Activated effector memory CD4-positive, alpha-beta T cell treated with anti-CD3 and anti-CD28 coated beads, Interleukin-2, amount 50 U/mL, for 16 hours (primary cell): Measurements from ENCODE around the gene SMCHD1.
"Not testable (repeated sequence)": the region's sequence is repeated elsewhere in the genome, so short reads cannot be mapped to it uniquely, and the experiment has no call there.

ENCODE experiments used
- DNase-seq: peaks from one replicate; pipeline ENCODE4 v3.0.0-alpha.2; 2020

The SMCHD1 gene

DNA sequence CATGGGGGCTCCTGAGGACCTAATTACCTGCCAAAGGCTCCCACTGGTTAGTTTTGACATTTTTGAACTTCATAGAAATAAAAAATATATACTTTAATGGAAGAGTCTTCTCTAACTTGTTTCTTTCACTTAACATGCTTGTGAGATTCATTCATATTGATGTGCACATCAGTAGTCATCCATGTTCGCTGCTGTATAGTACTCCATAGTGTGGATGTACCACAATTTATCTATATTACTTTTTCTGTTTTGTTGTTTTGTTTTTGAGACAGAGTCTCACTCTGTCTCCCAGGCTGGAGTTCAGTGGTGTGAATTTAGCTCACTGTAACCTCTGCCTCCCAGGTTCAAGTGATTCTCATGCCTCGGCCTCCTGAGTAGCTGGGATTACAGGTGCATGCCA, 168.4 kb downstream of the SMCHD1 start:
- no peak for DNase-seq

DNA sequence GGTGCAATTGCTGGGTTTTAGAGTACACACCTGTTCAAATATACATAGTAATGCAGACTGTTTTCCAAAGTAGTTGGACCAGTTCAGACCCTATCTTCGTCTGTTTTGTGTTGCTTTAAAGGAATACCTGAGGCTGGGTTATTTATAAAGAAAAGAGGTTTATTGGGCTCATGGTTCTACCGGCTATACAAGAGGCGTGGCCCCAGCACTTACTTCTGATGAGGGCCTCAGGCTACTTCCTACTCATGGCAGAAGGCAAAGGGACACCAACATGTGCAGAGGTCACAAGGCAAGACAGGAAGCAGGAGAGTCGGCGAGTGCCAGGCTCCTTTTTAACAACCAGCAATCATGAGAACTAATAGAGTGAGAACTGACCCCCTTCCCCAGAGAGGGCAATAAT, 169.3 kb downstream of the SMCHD1 start:
- no peak for DNase-seq

- no peak for DNase-seq
These were observed 170.2 kb downstream of the SMCHD1 start for GRCh38 chr18:2825613-2826175.

DNA sequence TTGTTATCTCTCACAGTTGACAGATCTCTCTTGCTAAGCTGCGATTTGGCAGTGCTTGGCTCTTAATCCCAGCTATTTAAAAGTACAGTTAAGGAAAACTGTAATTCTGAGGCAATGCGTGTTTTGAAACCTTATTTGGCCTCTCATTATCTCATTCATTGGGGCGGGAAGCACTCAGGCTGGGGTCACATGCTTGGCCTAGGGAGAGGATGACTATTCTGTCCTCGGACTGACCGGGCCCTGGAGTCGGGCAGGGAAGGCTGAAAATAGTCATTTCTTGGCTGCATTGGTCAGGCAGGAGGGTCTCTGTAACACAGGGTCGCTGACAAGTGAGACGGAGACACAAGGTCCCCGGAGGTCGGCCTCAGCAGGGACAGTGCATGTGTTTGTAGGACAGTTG, 171.1 kb downstream of the SMCHD1 start:
- no peak for DNase-seq

DNA sequence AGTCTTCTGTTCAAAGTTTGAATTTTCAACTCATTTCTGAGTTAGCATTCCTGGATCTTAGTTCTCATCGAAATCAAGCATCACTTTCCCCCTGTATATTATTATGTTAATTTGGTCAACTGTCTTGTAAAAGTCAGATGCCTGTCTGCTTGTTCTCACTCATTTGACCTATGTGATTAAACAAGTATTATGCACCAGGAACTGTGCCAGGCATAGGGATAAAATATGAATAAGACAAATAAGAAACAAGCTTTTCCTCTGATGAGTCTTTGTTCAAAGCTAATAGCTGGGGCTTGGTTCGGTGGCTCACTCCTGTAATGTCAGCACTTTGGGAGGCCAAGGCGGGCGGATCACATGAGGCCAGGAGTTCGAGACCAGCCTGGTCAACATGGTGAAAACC, 171.5 kb downstream of the SMCHD1 start:
- no peak for DNase-seq

GRCh38 chr18:2836118-2836517, 180.6 kb downstream of the SMCHD1 start:
- DNase-seq, result not testable (repeated sequence)

DNA sequence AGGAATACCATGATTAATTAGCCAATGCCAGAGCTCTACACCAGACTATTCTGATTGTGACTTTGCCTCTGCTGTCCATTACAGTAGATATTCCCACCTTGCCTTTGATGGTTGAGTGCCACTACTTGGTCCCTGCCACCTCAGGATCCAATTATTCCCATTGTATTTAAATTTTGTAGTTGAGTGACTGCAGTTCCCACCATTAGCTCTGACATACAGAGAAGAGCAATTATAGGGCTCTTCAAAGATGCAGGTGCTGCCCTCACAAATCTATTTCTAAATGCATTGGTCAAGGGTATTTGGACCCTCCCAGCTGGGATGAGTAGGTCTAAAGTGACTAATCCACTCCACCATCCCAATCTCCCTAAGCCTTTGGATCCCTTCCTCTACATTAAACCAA, 181.8 kb downstream of the SMCHD1 start:
- not testable (repeated sequence) for DNase-seq

DNA sequence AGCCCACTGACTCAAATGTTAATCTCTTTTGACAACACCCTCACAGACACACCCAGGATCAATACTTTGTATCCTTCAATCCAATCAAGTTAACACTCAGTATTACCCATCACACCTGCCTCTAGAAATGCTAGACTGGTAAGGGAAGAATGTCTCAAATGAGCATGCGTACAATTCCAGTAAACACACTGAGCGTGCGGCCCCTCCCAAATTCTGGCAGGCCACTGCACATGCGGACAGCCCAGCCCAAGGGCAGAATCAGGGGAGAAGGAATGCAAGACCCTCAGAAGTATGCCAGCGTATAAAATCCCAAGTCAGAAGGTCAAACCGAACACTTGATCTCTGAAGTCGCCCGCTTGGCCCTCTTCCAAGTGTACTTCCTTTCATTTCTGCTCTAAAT, 183.7 kb downstream of the SMCHD1 start:
- DNase-seq, result no peak

GRCh38 chr18:2840521-2840920, 185.0 kb downstream of the SMCHD1 start:
- DNase-seq, result no peak

DNA sequence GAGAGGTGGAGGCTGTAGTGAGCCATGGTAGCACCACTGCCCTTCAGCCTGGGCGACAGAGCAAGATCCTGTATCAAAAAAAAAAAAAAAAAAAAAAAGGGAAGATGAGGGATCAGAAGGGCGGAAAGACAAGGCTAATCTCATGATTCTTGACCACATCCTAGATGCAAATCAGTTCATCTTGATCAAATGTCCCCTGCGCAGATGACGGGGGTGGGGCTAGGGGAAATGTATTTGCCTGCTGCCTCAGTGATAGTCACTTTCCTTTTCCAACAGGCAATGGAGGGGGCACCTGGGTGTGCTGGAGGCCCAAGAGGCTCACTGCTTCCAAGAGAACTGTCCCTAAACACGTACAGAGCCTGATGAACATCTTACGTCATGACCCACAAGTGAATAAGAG, 187.6 kb downstream of the SMCHD1 start:
- no peak for DNase-seq

- DNase-seq, result no peak
These were observed 189.6 kb downstream of the SMCHD1 start for GRCh38 chr18:2845172-2845571.

- DNase-seq, result peak; percentile 75
These were observed 191.2 kb downstream of the SMCHD1 start, which contains the start of gene EMILIN2 for GRCh38 chr18:2846636-2847316. Gene EMILIN2, plus strand, starts transcription at chr18:2847006. Its CDS starts 183 bp downstream, at chr18:2847189.

- peak; percentile 70 for DNase-seq
These were observed 192.1 kb downstream of the SMCHD1 start for GRCh38 chr18:2847317-2848246.

DNA sequence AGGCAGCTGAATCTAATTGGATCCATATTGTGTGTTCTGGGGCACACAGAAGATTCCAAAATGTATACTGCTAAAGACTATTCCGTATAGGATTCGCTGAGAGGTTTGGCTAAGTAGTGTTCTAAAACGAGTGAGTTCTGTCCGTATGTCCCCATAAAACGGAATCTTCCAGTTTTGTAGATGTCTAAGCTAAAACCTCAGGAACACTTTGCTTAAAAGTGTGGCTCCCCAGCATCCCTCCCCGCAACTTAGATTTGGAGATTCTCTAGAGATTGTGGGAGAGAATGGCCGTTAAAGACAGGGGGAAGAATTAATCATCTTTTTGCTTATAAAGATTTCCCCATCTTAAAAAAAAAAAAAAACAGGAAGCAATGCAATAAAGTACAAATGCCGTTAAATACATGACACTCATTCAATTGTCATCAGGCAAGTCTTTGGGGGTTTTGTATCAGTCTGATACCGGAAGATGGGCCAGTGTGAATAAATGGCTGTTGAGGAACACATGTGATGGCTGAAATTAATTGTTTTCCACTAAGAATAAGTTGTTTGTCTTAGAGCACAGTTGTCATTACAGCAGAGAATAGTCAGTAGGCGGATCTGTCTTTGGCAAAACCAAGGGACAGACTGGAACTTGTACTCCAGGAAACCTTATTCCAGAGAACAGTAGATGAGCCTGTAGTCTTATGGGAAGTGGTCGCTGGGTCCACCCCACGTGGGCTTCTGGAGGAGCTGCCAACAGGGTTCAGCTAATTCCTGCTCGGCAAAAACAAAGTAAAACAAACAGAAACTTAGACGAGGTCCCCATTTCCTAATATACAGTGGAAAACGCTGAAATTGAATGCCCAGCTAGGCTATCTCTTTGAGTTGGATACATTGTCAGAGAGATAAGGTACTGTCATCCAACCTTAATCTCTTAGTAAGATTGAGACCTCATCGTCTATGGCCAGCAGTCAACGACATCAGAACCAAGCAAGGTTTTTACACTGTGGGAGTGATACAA, 193.0 kb downstream of the SMCHD1 start:
- no peak for DNase-seq

DNA sequence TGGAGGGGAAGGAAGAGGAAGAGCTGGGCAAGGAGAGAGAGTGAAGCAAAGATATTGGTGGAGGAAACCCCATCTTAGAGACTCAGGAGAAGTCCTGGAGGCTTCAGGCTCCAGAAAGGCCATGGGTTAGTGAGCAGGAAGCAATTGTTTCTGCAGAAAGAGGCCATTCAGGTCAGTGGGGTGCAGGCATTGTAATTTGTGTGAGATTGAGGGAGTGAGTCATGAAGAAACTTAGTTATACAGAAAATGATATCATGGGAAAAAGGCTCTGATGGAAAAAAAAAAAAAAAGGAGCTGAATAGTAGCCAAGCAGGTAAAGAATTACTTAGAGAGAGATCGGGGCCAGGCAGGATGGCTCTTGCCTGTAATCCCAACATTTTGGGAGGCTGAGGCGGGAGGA, 195.3 kb downstream of the SMCHD1 start:
- no peak for DNase-seq

DNA sequence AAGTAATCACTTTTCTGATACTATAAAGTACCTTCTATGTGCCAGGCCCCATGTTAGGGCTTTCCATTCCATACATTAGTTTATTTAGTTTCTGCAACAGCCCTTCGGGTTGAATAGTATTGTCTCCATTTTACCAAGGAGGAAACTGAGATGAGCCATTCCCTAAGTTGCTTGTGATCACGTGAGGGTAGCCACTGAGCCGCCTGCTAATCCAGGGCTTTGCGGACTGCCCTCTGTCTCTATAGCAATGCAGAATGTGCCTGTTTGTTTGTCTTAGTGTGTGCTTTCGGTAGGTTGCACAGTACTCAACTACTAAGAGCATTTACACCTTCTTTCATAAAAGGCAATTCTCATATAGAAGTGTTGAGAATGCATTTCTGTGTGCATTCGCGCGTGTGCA, 196.2 kb downstream of the SMCHD1 start:
- DNase-seq, result no peak

- DNase-seq, result not testable (repeated sequence)
These were observed 196.9 kb downstream of the SMCHD1 start for GRCh38 chr18:2852460-2852859.

DNA sequence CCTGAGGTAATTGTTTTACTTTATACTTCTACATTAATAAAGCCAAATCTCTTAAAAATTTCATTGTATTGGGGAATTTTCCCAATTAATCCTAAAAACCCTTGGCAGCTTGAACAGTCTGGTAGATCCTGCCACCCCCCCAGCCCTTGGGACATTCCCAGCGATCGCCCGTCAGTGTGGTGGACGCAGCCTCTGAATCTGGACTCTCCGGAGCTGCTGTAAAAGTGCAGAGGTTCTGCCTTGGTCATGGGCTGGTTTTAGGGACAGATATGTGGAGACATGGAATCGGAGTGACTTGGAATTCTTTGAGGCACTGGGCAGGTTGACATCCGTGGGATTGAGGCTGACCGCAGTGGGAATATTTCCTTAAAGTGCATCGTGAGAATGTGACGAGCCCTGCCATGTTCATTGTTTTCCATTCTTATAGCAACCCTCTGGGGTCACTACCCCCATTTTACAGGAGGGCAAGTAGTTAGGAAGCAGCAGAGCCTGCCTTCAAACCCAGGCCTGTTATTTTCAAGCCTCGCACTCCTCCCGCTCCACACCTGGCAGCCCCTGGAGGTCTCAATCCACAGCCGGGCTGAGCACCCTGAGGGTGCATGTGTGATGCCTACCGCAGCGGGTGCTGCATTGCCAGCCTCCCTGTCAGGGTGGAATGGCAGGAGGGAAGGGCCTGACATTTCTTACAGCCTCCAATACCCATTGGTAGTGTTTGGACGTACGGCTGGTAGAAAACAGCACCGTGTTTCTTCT, 197.8 kb downstream of the SMCHD1 start:
- no peak for DNase-seq

DNA sequence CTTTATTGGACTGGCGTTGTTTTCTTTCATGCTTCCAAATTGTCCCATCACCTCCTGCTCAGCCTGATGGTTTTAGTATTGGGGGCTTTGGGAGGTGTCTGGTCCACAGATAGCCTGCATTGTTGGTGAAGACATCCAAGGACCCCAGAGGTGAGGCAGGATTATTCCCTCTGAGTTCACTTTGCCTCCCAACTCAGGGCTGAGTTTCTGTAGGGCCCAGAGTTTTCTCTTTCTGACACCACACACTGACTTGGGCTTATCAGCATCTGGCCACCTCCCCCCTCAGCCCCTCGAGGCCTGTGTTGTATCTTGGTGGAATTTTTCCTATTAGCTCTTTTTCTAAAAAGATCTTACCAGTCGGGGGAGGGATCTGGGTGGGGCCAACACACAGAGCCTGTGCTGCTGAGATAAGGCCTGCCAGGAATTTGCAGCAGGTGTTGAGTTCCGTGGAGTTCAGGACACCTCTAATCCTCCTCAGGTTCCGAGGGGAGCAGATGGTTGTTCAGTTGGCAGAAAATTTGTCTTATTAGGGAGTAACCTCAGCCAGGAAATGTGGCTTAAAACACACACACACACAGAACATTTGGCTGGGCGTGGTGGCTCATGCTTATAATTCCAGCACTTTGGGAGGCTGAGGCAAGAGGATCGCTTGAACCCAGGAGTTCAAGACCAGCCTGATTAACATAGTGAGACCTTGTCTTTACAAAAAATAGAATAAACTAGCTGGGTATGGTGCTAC, 198.6 kb downstream of the SMCHD1 start:
- DNase-seq, result no peak
